ENCODE results near the gene SCN3B.

The SCN3B gene

DNA sequence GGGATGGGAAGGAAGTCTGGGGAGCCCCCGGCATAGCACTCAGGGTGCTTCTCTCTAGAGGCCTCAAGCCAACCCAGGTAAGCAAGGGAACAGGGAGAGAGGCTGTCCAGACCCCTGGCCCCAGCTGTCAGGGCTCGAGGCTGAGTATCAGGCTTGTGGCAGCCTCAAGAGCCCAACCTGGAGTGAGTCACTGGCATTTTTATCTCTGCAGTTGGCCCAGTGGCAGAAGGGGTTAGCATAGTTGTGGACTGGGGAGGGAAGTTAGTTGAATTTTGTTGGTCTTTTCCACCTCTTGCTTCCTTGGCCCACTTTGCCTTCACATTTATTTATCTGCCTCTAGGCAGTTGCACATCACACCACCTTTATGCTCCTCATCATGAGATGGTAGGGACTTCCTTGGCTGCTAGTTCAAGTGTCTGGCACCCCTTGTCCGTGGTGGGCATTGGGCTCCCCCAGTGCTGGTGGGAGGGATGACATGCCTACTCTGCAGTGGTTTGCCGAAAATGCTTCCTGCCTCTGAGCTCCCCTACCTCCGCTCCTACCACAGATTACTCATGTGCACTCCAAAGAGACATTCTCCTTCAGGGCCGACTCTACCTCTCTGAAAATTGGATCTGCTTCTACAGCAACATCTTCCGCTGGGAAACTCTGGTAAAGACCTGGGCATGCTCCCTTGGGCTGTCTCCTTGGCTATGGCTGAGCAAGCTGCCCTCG lies 60.1 kb downstream of the SCN3B start:
- no peak for DNase-seq

DNA sequence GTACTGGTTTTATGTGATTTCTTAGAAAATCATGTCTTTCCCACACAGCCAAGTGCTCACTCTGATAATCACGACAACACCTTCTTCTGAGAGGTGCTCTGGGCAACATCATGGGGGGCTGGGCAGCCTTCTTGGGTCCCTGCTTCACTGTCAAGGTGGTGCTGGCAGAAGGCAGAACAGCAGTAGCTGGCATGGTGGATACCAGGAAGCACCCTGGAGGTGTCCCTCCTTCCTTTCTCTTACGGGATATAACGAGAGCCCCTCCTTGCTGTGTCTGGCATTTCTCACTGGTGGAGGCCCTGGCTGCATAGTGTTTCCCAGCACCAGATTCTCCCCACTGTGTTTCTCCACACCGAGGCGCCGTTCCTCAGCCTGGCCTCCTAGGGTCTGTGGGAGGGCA lies 60.9 kb downstream of the SCN3B start:
- no peak for DNase-seq

DNA sequence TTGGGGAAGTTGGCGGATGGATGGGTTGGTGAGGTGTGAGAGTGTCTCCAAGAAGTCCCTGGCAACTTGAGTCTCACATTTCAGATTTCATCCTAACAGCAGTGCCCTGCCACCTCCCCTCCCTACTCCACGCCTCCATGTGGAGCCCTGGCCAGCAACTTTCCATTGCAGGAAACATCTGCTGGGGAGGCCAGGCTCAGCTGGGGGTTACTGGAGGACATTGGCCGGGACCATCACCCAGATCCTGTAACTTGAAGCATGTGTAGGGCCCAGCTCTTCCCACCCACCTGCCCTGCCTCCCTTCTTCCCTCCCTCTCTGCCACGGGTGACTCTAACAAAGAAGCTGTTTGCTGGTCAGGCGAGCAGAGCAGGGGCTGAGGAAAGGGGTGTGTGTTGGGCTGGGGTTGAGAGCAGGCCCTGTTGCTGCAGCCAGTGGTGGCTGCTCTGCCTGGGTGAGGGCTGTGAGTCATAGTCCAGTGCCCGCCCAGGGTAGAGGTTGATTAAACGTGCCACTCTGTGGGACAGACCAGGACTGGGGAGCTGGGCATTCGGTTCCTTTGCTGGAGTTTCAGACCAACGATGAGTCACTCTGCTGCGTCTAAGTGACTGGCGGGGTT lies 64.0 kb downstream of the SCN3B start:
- DNase-seq: peak; percentile 74

DNA sequence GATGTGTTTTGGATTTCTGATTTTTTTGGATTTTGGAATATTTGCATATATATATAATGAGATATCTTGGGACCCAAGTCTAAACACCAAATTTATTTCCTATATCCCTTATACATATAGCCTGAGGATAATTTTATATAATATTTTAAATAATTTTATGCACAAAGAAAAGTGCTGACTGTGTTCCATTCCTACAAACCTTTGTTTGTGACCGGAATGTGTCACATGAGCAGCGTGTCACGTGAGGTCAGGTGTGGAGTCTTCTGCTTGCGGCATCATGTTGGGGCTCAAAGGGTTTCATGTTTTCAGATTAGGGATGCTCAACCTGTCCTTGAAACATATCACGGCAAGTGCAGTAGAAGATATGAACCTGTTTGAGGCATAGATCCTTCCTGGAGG lies 65.6 kb downstream of the SCN3B start:
- no peak for DNase-seq

DNA sequence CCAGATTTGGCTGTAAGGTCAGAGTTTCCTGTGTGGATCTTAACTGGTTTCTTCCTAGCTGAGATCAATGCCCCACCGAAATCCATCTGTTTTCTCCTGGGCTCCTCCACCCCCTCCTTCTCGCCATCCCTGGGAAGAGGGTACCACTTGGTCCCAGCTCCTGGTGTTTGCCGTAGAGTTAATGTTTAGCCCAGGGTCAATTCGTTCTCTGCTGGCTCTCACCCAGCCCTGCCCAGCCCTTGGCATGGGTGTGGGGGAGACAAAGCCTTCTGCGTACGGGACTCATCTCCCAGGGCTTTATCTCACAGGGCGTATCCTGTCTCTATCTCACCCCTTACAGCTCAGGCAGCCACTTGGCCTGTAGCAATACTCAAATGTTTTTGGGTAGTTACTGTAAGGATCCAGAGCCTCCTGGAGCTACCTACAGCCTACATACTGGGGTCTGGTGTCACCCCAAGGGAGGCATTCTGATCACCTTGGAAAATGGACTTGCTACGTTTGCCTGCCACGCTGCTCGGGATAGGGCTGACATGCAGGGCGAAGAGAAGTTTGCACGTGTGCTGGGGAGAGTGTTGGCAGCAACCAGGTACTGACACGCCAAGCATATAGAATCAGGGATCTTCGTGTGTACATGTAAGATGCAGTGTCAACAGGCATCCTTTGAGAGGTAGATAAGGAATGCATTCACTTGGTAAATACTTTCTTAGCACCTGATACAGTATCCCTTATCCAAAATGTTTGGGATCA lies 66.1 kb downstream of the SCN3B start:
- peak; percentile 87 for DNase-seq

DNA sequence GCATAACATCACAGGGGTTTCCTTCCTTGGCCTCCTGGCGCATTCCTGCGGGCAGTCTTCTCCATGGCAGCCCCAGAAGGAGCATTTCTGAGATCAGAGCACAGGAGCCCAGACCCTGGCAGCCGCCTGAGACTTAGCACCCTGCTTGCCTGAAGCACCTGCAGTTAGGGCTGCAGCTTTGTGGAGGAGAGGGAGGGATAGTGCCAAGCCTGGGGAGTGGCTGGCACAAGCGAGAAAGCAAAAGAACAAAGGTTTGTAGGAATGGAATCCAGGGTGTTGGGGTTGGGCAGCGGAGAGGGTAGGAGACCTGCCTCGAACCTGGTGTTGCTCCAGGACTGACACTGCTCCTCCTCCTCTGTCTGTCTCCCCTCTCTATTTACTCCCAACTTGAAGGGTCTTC lies 66.9 kb downstream of the SCN3B start:
- DNase-seq: peak; percentile 20

DNA sequence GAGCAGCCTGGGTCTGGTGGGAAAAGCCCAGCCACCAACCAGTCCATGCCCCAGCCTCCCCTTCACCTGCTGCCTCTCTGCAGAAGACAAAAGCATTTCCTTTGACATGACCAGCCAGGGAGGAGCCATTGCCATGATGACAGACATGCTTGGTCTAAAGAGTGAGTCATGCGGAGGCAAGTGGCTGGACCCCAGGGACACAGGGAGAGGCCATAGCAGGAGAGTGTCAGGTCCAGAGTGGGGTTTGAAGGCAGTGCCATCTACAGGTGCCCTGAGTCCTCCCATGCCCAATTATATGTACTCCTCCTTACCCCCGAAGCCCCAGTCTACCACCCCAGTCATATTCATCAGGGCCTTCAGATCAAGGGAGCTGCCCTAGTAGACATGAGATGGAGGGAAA lies 67.4 kb downstream of the SCN3B start:
- peak; percentile 83 for DNase-seq

DNA sequence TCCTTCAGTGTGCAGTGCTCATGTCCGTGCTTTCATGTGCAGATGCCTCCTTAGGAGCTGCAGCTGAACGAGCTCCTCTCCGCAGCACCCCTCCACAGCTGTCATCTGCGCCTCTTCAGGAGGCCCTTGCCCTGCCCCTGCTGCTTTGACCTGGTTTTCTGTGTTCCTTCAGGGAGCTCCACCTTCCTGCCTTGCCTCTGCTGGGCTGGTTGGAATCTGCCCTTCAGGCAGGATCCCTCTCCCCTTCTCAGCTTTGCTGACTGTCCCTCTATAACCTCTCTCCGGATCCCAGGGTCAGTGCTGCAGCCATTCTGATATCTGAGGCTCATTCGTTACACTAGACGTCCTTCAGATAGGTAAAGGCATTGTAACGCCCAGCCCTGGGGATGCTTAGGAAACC lies 67.9 kb downstream of the SCN3B start:
- no peak for DNase-seq

DNA sequence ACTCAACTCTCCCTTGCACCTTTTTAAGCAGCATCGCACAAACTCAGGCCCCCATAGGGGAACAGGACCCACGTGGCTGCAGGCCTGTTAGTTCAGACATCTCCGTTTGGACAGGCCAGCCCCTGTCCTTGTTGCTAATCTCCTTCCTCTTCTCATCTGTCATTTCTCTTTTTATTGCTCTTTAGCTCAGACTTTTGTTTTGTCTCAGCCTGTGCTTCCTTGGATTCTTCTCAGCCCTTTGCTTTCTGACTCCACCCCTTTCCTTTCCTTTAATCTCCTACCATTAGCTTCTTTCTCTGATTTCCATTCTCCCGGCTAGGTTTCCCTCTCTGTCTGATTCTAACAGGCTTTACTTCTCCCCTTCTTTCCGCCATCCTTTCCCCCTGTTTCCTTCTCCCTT lies 68.7 kb downstream of the SCN3B start:
- DNase-seq: no peak

DNA sequence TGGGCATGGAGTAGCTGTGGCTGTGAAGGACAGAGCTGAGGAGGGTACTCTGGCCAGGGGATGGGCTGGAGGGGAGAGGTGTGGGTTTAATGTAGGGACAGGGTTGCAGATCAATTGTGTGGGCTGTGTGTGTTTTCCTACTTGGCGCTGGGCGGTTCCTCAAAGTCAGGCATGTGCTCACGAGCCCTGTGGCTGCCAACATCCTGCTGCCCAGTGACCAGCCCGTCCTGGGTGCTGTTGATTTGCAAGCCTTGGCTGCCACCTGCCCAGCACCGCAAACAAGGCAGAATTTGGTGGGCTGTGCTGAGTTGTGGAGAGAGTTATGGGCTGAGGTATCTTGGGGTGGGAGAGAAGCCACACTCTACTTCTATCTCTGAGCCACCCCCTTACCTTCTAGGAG lies 69.2 kb downstream of the SCN3B start:
- DNase-seq: no peak

DNA sequence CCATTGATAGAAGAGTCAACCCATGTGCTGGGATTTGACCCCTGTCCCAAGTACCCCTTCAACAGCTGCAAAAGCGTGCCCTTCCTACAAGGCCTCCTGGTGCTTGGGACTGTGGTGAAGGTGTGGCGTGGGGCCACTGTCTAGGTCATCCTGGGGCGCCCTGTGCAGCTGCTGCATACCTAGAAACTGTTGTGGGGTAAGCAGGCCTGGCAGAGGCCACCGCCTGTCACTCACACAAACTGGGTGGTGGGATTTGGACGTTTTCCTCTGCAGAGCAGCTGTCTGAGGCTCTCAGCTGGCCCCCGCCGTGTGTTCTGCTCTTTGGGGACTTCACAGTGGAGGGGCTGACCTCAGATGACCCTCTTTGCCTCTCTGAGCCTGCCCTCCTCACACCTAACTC lies 69.7 kb downstream of the SCN3B start:
- no peak for DNase-seq

DNA sequence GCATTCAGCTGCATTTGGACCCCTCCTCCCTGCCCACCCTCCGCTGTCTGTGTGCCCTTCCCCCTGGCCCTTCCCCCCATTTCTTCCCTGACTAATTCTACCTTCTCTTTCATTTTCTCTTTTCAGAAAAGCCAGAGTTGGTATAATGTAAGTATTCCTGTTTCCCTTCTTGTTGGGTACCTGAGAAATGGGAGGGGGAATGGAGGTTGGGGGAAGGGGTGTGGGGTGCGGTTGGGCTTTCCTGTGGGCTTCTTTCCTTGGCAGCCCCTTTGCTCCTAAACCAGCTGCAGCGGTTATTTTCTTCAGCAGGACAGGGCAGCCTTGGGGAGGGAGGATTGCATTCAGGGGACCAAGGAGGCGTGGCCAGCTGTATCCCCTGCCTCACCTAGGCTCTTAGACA lies 70.2 kb downstream of the SCN3B start:
- DNase-seq: no peak

DNA sequence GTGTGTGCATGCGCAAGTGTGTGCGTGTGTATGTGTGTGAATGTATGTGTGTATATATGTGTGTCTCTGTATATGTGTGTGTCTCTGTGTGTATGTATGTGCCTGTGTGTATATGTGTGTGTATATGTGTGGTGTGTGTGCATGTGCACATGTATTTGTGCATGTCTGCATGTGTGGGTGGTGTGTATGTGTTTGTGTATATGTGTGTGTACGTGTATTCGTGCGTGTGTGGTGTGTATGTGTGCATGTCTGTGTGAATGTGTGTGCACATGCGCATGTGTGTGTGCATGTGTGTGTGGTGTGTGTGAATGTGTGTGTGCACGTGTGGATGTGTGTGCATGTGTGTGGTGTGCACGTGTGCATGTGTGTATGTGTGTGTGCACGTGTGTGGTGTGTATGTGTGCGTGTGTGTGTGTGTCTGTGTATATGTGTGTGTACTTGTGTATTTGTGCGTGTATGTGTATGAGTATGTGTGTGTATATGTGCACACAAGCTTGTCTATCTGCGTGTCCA lies 71.4 kb downstream of the SCN3B start:
- no peak for DNase-seq

DNA sequence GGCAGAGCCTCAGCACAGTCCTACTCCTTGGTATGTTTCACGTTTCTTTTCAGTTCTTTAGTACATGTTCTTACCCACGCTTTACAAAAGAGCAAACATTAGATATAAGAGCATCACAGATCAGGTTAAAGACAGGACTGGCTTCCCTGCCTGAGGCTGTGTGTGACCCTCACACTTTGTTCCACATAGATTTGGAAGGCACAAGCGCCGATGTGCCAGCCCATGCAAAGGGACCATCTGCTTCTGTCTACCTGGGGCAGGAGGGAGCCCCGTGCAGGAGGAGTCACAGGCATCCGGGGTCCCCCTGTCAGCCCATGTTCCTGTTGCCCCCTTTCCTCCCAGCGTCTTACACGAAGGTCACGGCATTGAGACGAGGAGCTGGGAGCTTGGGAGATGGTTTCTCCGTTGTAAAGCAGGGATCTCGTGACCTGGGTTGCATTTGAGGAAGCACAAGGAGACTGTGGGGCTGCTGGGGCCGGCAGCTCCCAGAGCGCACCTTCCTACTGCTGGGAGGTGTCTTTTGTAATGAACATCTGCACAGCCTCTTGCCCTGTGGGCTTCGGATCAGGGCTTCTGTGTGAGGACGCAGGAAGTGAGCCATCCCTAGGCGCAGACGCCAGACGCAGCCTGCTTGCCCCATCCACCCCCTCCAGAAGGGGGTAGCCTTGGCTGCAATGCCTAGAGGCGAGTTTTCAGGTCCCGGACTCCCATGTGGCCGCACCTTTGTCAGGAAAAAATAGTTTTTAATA lies 72.6 kb downstream of the SCN3B start:
- no peak for DNase-seq

DNA sequence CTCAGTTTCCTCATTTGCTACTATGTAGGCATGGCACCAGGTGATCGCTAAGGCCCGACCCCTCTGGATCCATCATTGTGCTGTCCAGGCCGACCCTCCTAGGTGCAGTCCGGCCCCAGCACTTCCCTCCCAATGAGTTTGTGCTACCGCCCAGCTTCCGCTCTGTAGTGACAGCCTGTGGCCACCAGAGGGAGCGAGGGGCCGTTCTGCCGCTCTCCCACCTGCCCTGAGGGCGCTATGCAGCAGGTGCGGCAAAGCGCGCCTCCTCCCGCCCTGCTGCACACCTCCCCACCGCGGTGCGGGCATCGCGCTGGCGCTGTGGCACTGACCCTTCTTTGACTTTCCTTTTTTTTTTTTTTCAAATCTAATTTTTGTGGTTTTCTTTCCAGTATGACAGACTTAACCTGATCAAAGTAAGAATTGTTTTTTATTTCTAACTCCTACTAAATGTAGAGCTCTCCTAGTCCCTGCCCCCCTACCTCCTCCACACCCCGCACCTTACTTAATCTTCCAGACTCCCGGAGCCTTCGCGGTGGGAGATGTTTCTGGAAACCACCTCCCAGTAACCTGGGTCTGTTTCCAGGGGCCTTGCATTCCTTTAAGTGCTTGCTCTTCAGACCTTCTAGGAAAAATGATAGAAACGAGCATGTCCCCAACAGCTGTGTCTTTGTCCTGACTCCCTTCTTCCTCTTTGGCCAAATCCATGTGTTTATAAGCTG lies 73.7 kb downstream of the SCN3B start:
- DNase-seq: peak; percentile 91

DNA sequence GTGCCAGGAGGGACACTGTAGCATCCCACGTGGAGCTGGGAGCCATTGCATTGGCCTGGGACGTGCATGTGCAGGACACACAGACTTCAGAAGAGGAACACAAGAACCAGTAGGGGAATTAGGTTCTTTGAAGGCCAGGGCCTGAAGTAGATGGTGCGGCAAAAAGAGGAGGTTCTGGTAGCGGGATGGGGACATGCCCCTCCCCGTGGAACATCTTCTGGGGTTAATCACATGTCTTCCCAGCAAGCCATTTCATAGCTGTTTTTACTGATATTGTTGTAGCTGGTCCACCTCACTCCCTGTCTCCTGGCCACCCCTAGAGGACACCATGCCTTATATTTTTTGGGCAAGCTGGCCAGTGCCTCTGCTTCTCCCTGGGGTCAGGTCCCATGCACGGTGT lies 74.3 kb downstream of the SCN3B start:
- no peak for DNase-seq

DNA sequence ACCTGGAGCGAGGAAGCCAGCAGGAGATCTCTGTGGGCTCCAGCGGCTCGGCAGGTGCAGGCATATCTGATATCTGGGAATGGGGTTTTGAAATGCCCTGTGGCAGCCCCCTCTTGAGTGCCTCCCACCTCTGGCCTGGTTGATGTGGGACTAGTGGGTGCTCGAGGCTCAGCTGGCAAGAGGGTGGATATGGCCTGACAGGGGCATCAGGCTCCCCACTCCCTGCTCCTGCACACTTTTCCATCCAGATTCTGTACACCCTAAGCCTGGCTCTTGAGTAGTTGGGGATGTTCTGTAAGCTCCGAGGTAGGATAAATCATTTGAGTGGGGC lies 75.0 kb downstream of the SCN3B start:
- DNase-seq: no peak

Measured in DMS53 (cell line).